GM12878 (cell line): Measurements from ENCODE around the gene UBAP1L. TPM values are rescaled to one million over a fixed set of nuclear protein-coding genes. Genes with fewer than 3 reads are reported as not detected.

Experiments used
- ATAC-seq: fragments of 200-7000 bp; cut with Tn5 transposase; 3 replicates; pipeline ENCODE4 v1.9.1; 2020; ENCODE audit warnings: mild to moderate bottlenecking, moderate library complexity
- BruUV-seq: library from RNA; stranded (reverse); fragments of 400-500 nt; replicated peaks from 2 replicates; lab custom pipeline; 2021; lab: Mats Ljungman, UMichigan
- CTCF ChIA-PET: fragments of 300-600 bp; sonication (Branson Sonifier 250); formaldehyde crosslinking; extraction: SDS; loops from one replicate; lab custom pipeline; 2021; ENCODE audit warnings: inconsistent platforms; lab: Yijun Ruan, JAX
- POLR2A ChIA-PET: fragments of 350-600 bp; formaldehyde crosslinking; extraction: SDS; loops from one replicate; lab custom pipeline; 2021; ENCODE audit warnings: inconsistent platforms; lab: Charles Lee
- RAD21 ChIA-PET: fragments of 300-600 bp; sonication (Branson Sonifier 250); formaldehyde crosslinking; loops from one replicate; lab custom pipeline; 2023; ENCODE audit warnings: antibody characterized with exemption; ENCODE audit not compliant: unreplicated experiment; lab: Charles Lee
- SMC1A ChIA-PET: fragments of 300-600 bp; sonication (Branson Sonifier 250); formaldehyde crosslinking; loops from one replicate; lab custom pipeline; 2023; ENCODE audit not compliant: unreplicated experiment, uncharacterized antibody; lab: Charles Lee
- DNase-seq: peaks from one replicate; pipeline ENCODE4 v3.0.0-alpha.2; 2011; ENCODE audit warnings: low read depth, low spot score
- FAIRE-seq: peaks from 3 replicates; lab custom pipeline; 2011; peaks lifted over from hg19 to GRCh38; lab: Jason Lieb, UNC
- H2AFZ ChIP-seq: 2 replicates; pipeline ENCODE4 v1.6.0; 2011; ENCODE audit warnings: low read depth, low read length, control low read depth; ENCODE audit not compliant: control insufficient read depth
- H3K27ac ChIP-seq: 2 replicates; pipeline ENCODE4 v1.5.1; 2011; ENCODE audit warnings: control low read depth; ENCODE audit not compliant: control insufficient read depth, insufficient read depth
- H3K27me3 ChIP-seq, 2 experiments: replicated peaks in 1 of 2; 2 replicates each; pipeline versions ENCODE4 v1.6.0 to v1.6.1; 2011; ENCODE audit warnings: low read length in 1 of 2; ENCODE audit not compliant: control insufficient read depth in 2 of 2, insufficient read depth in 2 of 2
- H3K36me3 ChIP-seq, 2 experiments: 2 replicates each; pipeline ENCODE4 v1.5.1; 2011; ENCODE audit warnings: low read length in 1 of 2; ENCODE audit not compliant: control insufficient read depth in 2 of 2, insufficient read depth in 2 of 2
- H3K4me1 ChIP-seq: 2 replicates; pipeline ENCODE4 v1.6.1; 2011; ENCODE audit warnings: mild to moderate bottlenecking, low read length, moderate library complexity, mixed read lengths; ENCODE audit not compliant: control insufficient read depth, insufficient read depth
- H3K4me2 ChIP-seq: 2 replicates; pipeline ENCODE4 v1.6.0; 2011; ENCODE audit warnings: control low read depth; ENCODE audit not compliant: control insufficient read depth, insufficient read depth
- H3K4me3 ChIP-seq: fragments of 200-600 bp; sonication (generic); 2 replicates; pipeline ENCODE4 v1.5.1; 2016
- H3K79me2 ChIP-seq: 2 replicates; pipeline ENCODE4 v1.6.0; 2011; ENCODE audit warnings: low read length; ENCODE audit not compliant: control insufficient read depth, insufficient read depth
- H3K9ac ChIP-seq: 2 replicates; pipeline ENCODE4 v1.8.0; 2011; ENCODE audit warnings: low read length, control low read depth, mixed read lengths; ENCODE audit not compliant: control insufficient read depth, insufficient read depth
- H3K9me3 ChIP-seq: replicated peaks from 3 replicates; pipeline ENCODE4 v1.5.1; 2011; ENCODE audit warnings: mild to moderate bottlenecking, low read length; ENCODE audit not compliant: control insufficient read depth, insufficient read depth
- H4K20me1 ChIP-seq: 2 replicates; pipeline ENCODE4 v1.6.0; 2011; ENCODE audit not compliant: control insufficient read depth, insufficient read depth
- ATF7 ChIP-seq: fragments of 450-650 bp; IDR thresholded peaks from 2 replicates; pipeline ENCODE4 v1.6.1; 2016; ENCODE audit warnings: low read depth, mild to moderate bottlenecking
- BCL11A ChIP-seq: IDR thresholded peaks from 2 replicates; pipeline ENCODE4 v1.6.1; 2011; ENCODE audit warnings: low read depth, low read length
- BCL3 ChIP-seq: IDR thresholded peaks from 2 replicates; pipeline ENCODE4 v1.6.1; 2011; ENCODE audit warnings: borderline replicate concordance, low read depth, mild to moderate bottlenecking, moderate library complexity, low read length; ENCODE audit not compliant: insufficient read depth, poor library complexity, severe bottlenecking
- BMI1 ChIP-seq: fragments of 450-650 bp; IDR thresholded peaks from 2 replicates; pipeline ENCODE4 v1.6.1; 2016; ENCODE audit warnings: mild to moderate bottlenecking, moderate library complexity, borderline replicate concordance
- CEBPB ChIP-seq, 2 experiments: fragments of 150-350 bp in 1 of 2; IDR thresholded peaks; 2 replicates each; pipeline ENCODE4 v1.6.1; 2012 to 2014; ENCODE audit warnings: low read depth in 2 of 2, low read length in 2 of 2, borderline replicate concordance in 1 of 2, inconsistent platforms in 1 of 2
- LARP7 ChIP-seq: fragments of 450-650 bp; IDR thresholded peaks from 2 replicates; pipeline ENCODE4 v1.6.1; 2017; ENCODE audit warnings: mild to moderate bottlenecking
- PAX5 ChIP-seq: IDR thresholded peaks from 2 replicates; pipeline ENCODE4 v1.6.1; 2011; ENCODE audit warnings: low read depth, low read length, borderline replicate concordance
- RUNX3 ChIP-seq: IDR thresholded peaks from 2 replicates; pipeline ENCODE4 v1.6.1; 2012; ENCODE audit warnings: low read length, inconsistent platforms
- SIN3A ChIP-seq: IDR thresholded peaks from 2 replicates; pipeline ENCODE4 v1.6.1; 2012; ENCODE audit warnings: low read depth, low read length, improper control_type of control experiment
- SP1 ChIP-seq: IDR thresholded peaks from one replicate; pipeline ENCODE4 v1.6.1; 2011; ENCODE audit warnings: low read depth, low read length
- STAT3 ChIP-seq: IDR thresholded peaks from 2 replicates; pipeline ENCODE4 v1.6.1; 2011; ENCODE audit warnings: low read depth, low read length, improper control_type of control experiment
- SUPT20H ChIP-seq: IDR thresholded peaks from 2 replicates; pipeline ENCODE4 v1.6.1; 2011; ENCODE audit warnings: low read depth, mild to moderate bottlenecking, low read length, moderate library complexity, borderline replicate concordance; ENCODE audit not compliant: control insufficient read depth
- TCF12 ChIP-seq: IDR thresholded peaks from 2 replicates; pipeline ENCODE4 v1.6.1; 2011; ENCODE audit warnings: low read depth, mild to moderate bottlenecking, low read length
- ZNF207 ChIP-seq: fragments of 450-650 bp; IDR thresholded peaks from 2 replicates; pipeline ENCODE4 v1.6.1; 2014; ENCODE audit warnings: antibody characterized with exemption, mild to moderate bottlenecking, borderline replicate concordance
- ZNF384 ChIP-seq: IDR thresholded peaks from 2 replicates; pipeline ENCODE4 v1.6.1; 2012; ENCODE audit warnings: low read depth, mild to moderate bottlenecking, low read length, improper control_type of control experiment, borderline replicate concordance
- ZZZ3 ChIP-seq: IDR thresholded peaks from 2 replicates; pipeline ENCODE4 v1.6.1; 2011; ENCODE audit warnings: low read depth; ENCODE audit not compliant: control insufficient read depth, insufficient read length
- WGBS: methylation state at CpG from one replicate; pipeline ENCODE4 v1.1.6; 2016; ENCODE audit warnings: low lambda C conversion rate; ENCODE audit not compliant: insufficient replicate concordance, insufficient coverage; ENCODE audit errors: missing lambda C conversion rate; 5-methylcytosine and 5-hydroxymethylcytosine counted together
- in situ Hi-C: fragments of 300-500 bp; cut with MboI; formaldehyde crosslinking; loops from 9 replicates; pipeline ENCODE4 v1.14.3; 2018; ENCODE audit warnings: mixed read lengths
- intact Hi-C: fragments of 100-400 bp; cut with micrococcal nuclease; formaldehyde crosslinking; loops from one replicate; pipeline ENCODE4 v1.14.2; 2022; ENCODE audit not compliant: unreplicated experiment
- polyA plus RNA-seq, 11 experiments: library from polyadenylated mRNA; depleted of rRNA in 4 of 11; unstranded in 6 of 11; stranded (reverse) in 5 of 11; fragments of >200 nt; fragmentation: Nextera tagmentation in 4 of 11; fragmentation: Illumina TruSeq in 1 of 11; extraction: Ambion mirVana in 4 of 11; extraction: Trizol in 1 of 11; gene quantifications; 1 replicate in 1 of 11; 2 replicates in 10 of 11; pipeline versions ENCODE4 v1.2.1 to v1.2.3, GENCODE V29; 2011 to 2016; ENCODE audit warnings: inconsistent platforms in 2 of 11, missing spikeins in 2 of 11, low read depth in 1 of 11
- total RNA-seq, 4 experiments: library from RNA; depleted of rRNA in 3 of 4; stranded (reverse); fragments of >200 nt in 3 of 4; fragmentation: Illumina TruSeq in 1 of 4; extraction: Trizol in 1 of 4; gene quantifications; 2 replicates each; pipeline versions ENCODE4 v1.2.1 to v1.2.3, GENCODE V29; 2013 to 2021
- TF ChIP-seq, protein P1 (sequence below): fragments of 450-650 bp; IDR thresholded peaks from 2 replicates; pipeline ENCODE4 v1.6.1; 2017; ENCODE audit warnings: antibody characterized with exemption, mild to moderate bottlenecking, moderate library complexity

Gene UBAP1L
- total and polyA plus RNA-seq, 10 of the 15 experiments (the other 5 are each of a cell fraction or from before 2014, with no cell fraction given), result 0.03 to 2.6 (median 1.0) TPM

GRCh38 chr15:65079580-65079979 is 35.4 kb downstream of the UBAP1L start:
- SMC1A ChIA-PET, result no interaction called here
- RAD21 ChIA-PET, result no interaction called here
- FAIRE-seq, result no peak

More at GRCh38 chr15:65079580-65079979, 35.4 kb downstream of the UBAP1L start:
- 74% methylated on average over 5 of the region's 5 CpGs for WGBS
- DNase-seq, result no peak
- CTCF ChIA-PET, result interaction anchor here (1.9 kb wide), 1 partner anchor 27 kb away, joined by 7 read pairs; no protein-coding TSS in a partner anchor
- H3K4me2 ChIP-seq, result no peak overlapping the region
- TF ChIP-seq CEBPB (IDR thresholded peaks at IDR 0.05; ENCODE audit: borderline replicate concordance in 1 of 2, low read depth in 2 of 2, low read length in 2 of 2) (no peak), TCF12 (no peak), BCL3 (no peak), ATF7 (no peak), STAT3 (no peak), BMI1 (no peak), PAX5 (no peak), BCL11A (no peak), ZNF384 (no peak), SP1 (no peak), ZZZ3 (no peak), SUPT20H (no peak), RUNX3 (no peak), ZNF207 (no peak), SIN3A (no peak), LARP7 (no peak)
- TF ChIP-seq, protein P1, sequence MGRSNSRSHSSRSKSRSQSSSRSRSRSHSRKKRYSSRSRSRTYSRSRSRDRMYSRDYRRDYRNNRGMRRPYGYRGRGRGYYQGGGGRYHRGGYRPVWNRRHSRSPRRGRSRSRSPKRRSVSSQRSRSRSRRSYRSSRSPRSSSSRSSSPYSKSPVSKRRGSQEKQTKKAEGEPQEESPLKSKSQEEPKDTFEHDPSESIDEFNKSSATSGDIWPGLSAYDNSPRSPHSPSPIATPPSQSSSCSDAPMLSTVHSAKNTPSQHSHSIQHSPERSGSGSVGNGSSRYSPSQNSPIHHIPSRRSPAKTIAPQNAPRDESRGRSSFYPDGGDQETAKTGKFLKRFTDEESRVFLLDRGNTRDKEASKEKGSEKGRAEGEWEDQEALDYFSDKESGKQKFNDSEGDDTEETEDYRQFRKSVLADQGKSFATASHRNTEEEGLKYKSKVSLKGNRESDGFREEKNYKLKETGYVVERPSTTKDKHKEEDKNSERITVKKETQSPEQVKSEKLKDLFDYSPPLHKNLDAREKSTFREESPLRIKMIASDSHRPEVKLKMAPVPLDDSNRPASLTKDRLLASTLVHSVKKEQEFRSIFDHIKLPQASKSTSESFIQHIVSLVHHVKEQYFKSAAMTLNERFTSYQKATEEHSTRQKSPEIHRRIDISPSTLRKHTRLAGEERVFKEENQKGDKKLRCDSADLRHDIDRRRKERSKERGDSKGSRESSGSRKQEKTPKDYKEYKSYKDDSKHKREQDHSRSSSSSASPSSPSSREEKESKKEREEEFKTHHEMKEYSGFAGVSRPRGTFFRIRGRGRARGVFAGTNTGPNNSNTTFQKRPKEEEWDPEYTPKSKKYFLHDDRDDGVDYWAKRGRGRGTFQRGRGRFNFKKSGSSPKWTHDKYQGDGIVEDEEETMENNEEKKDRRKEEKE, result no peak
- in situ Hi-C loops (no loop called here), intact Hi-C loops (loop anchor here (2.0 kb wide), 1 partner anchor 25 kb away; no protein-coding TSS in a partner anchor)
- no peaks in the 10 kb centered on the region for H3K9me3 ChIP-seq
- no peak overlapping the region for H2AFZ ChIP-seq
- H3K27ac ChIP-seq, result no peak overlapping the region
- POLR2A ChIA-PET, result no interaction called here
- H3K36me3 ChIP-seq, result no peaks in the 10 kb centered on the region
- H3K79me2 ChIP-seq, result no peaks in the 10 kb centered on the region
- H3K4me1 ChIP-seq, result no peaks in the 10 kb centered on the region
- H3K4me3 ChIP-seq, result no peak overlapping the region
- ATAC-seq, result no peak
- H3K9ac ChIP-seq, result no peak overlapping the region
- BruUV-seq, result no TSS peak
- H3K27me3 ChIP-seq, result peaks cover 0 to 6% of the 10 kb centered on the region in 2 experiments; a peak in 1 of 4 replicates
- peaks cover 3% of the 10 kb centered on the region; the same call in 1 of the 2 replicates for H4K20me1 ChIP-seq
